Gastroesophageal sphincter (tissue), 4 donors: ENCODE data around the gene INCENP. TPM values are rescaled to one million over a fixed set of nuclear protein-coding genes. Genes with fewer than 3 reads are reported as not detected.

ENCODE experiments used
- ATAC-seq: fragments of 150-250 bp; one replicate; pipeline ENCODE4 v1.9.1; 2016; ENCODE audit warnings: mild to moderate bottlenecking, moderate library complexity
- H3K27ac ChIP-seq, 4 donors: fragments of 200-600 bp; sonication (generic) in 3 of 4; 1 replicate in 3 of 4; 2 replicates in 1 of 4; pipeline ENCODE4 v1.5.1; 2016 to 2019
- H3K27me3 ChIP-seq: fragments of 200-600 bp; sonication (generic); one replicate; pipeline ENCODE4 v1.5.1; 2019
- H3K36me3 ChIP-seq, 2 donors: fragments of 200-600 bp; sonication (generic); one replicate each; pipeline ENCODE4 v1.5.1; 2019; ENCODE audit warnings: control low read depth in 1 of 2
- H3K4me1 ChIP-seq, 3 donors: fragments of 200-600 bp; sonication (generic); 1 replicate in 2 of 3; 2 replicates in 1 of 3; pipeline ENCODE4 v1.5.1; 2016 to 2019; ENCODE audit warnings: control low read depth in 2 of 3
- H3K4me3 ChIP-seq, 2 donors: fragments of 200-600 bp; sonication (generic); one replicate each; pipeline ENCODE4 v1.5.1; 2019; ENCODE audit warnings: mild to moderate bottlenecking in 1 of 2, moderate library complexity in 1 of 2
- H3K9me3 ChIP-seq, 3 donors: fragments of 200-600 bp; sonication (generic); one replicate each; pipeline ENCODE4 v1.5.1; 2017 to 2019; ENCODE audit warnings: control low read depth in 2 of 3
- CTCF ChIP-seq, 4 experiments: fragments of 200-600 bp in 2 of 4; fragments of 450-650 bp in 2 of 4; sonication (generic) in 1 of 4; IDR thresholded peaks; one replicate each; pipeline ENCODE4 v1.5.1; 2017 to 2019; ENCODE audit warnings: antibody characterized with exemption in 4 of 4, mild to moderate bottlenecking in 2 of 4, moderate library complexity in 2 of 4
- EP300 ChIP-seq: sonication (generic); formaldehyde crosslinking; IDR thresholded peaks from one replicate; pipeline ENCODE4 v1.6.1; 2017; ENCODE audit warnings: antibody characterized with exemption, mild to moderate bottlenecking
- POLR2A ChIP-seq, 2 donors: fragments of 450-650 bp; IDR thresholded peaks; one replicate each; pipeline ENCODE4 v1.6.1; 2017; ENCODE audit warnings: antibody characterized with exemption in 2 of 2, mild to moderate bottlenecking in 2 of 2, moderate library complexity in 1 of 2
- POLR2AphosphoS5 ChIP-seq: sonication (generic); formaldehyde crosslinking; IDR thresholded peaks from one replicate; pipeline ENCODE4 v1.6.1; 2017; ENCODE audit warnings: antibody characterized with exemption
- whole genome bisulfite sequencing, 2 donors: methylation state at CpG; one replicate each; pipeline ENCODE4 v1.1.5; 2018; ENCODE audit warnings: low coverage in 1 of 2; 5-methylcytosine and 5-hydroxymethylcytosine counted together
- total RNA-seq, 4 donors: library from RNA; depleted of rRNA; stranded (reverse); fragments of >200 nt; gene quantifications; one replicate each; pipeline ENCODE4 v1.1.0, GENCODE V29; 2016

The INCENP gene
- total RNA-seq, 4 donors from 2014 or later, result 10.5 to 28.3 (median 16.8) TPM

GRCh38 chr11:62145261-62145871 is 21.6 kb downstream of the INCENP start:
- H3K36me3 ChIP-seq, result peaks cover 0 to 99% of the 10 kb centered on the region in 2 donors
- no peaks in the 10 kb centered on the region for H3K4me1 ChIP-seq
- H3K4me3 ChIP-seq, result no peak overlapping the region
- TF ChIP-seq POLR2AphosphoS5, result no peak
- no peak for TF ChIP-seq EP300
- no peak for TF ChIP-seq POLR2A (IDR thresholded peaks at IDR 0.05)
- no peak for TF ChIP-seq CTCF (IDR thresholded peaks at IDR 0.05)
- no peak for ATAC-seq
- H3K27ac ChIP-seq, result no peak overlapping the region
- H3K9me3 ChIP-seq, result no peaks in the 10 kb centered on the region
- WGBS, 2 donors, result 91 to 95% methylated on average over 6 to 7 of the region's 11 CpGs
- H3K27me3 ChIP-seq, result no peaks in the 10 kb centered on the region

- no peak overlapping the region for H3K27ac ChIP-seq
- TF ChIP-seq POLR2A (IDR thresholded peaks at IDR 0.05), result no peak
- 90 to 95% methylated on average over 2 to 17 of the region's 36 CpGs for WGBS, 2 donors
- no peaks in the 10 kb centered on the region for H3K27me3 ChIP-seq
- ATAC-seq, result no peak
- H3K4me3 ChIP-seq, result no peak overlapping the region
- peaks cover 0 to 99% of the 10 kb centered on the region in 2 donors for H3K36me3 ChIP-seq
- no peaks in the 10 kb centered on the region for H3K9me3 ChIP-seq
- H3K4me1 ChIP-seq, result no peaks in the 10 kb centered on the region
These were observed 22.8 kb downstream of the INCENP start for GRCh38 chr11:62146476-62147200.

GRCh38 chr11:62147545-62147944 is 23.7 kb downstream of the INCENP start:
- 71 to 94% methylated on average over 3 of the region's 12 CpGs for WGBS, 2 donors
- H3K36me3 ChIP-seq, result peaks cover 0 to 99% of the 10 kb centered on the region in 2 donors

DNA sequence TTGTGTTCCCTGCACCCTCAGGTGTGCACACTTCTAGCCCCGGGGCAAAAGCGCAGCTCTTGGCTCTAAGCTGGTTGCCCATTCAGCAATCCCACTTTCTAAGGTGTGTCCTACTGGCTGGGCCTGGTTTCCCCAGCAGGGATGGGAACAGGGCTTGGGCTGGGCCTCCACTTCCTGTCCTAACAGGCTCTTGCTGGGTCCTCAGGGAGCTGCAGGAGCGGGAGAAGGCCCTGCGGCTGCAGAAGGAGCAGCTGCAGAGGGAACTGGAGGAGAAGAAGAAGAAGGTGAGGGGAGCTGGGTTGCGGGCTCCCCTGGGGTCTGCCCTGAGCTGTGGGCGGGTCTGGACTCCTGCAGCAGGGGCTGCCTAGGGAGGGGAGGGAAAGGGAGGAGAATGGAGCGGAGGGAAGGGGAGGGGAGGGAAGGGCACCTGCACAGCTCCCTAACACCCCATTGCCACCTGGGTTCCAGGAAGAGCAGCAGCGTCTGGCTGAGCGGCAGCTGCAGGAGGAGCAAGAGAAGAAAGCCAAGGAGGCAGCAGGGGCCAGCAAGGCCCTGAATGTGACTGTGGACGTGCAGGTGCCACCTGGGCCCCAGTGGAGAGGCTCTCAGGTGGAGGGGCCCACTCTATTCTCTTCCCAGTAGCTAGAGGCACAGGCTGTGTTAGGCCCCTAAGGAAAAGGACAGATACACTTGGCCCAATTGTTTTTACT is 24.6 kb downstream of the INCENP start:
- 80 to 88% methylated on average over 3 to 4 of the region's 10 CpGs for WGBS, 2 donors
- no peak for ATAC-seq
- Histone ChIP-seq H3K9me3 (no peaks in the 10 kb centered on the region), H3K36me3 (peaks cover 0 to 96% of the 10 kb centered on the region in 2 donors), H3K27ac (no peak overlapping the region), H3K4me1 (no peaks in the 10 kb centered on the region), H3K27me3 (no peaks in the 10 kb centered on the region), H3K4me3 (no peak overlapping the region)
- TF ChIP-seq POLR2AphosphoS5 (no peak), EP300 (no peak), CTCF (IDR thresholded peaks at IDR 0.05) (no peak), POLR2A (IDR thresholded peaks at IDR 0.05) (no peak)

More at GRCh38 chr11:62147545-62147944, 23.7 kb downstream of the INCENP start:
- no peaks in the 10 kb centered on the region for H3K4me1 ChIP-seq
- H3K4me3 ChIP-seq, result no peak overlapping the region
- H3K9me3 ChIP-seq, result no peaks in the 10 kb centered on the region
- H3K27me3 ChIP-seq, result no peaks in the 10 kb centered on the region
- ATAC-seq, result no peak
- no peak overlapping the region for H3K27ac ChIP-seq
- no peak for TF ChIP-seq POLR2A (IDR thresholded peaks at IDR 0.05)
- TF ChIP-seq POLR2AphosphoS5, result no peak
- no peak for TF ChIP-seq EP300

- H3K4me3 ChIP-seq, result no peak overlapping the region
- no peak for ATAC-seq
- WGBS, 2 donors, result 87 to 88% methylated on average over 5 to 8 of the region's 17 CpGs
These were observed 26.4 kb downstream of the INCENP start for GRCh38 chr11:62149986-62150886.

More at GRCh38 chr11:62149986-62150886, 26.4 kb downstream of the INCENP start:
- Histone ChIP-seq H3K4me1 (no peaks in the 10 kb centered on the region), H3K27me3 (no peaks in the 10 kb centered on the region), H3K27ac (no peak overlapping the region), H3K36me3 (peaks cover 0 to 80% of the 10 kb centered on the region in 2 donors), H3K9me3 (no peaks in the 10 kb centered on the region)
- TF ChIP-seq EP300 (no peak), POLR2A (IDR thresholded peaks at IDR 0.05) (no peak), CTCF (IDR thresholded peaks at IDR 0.05) (no peak), POLR2AphosphoS5 (no peak)
